ENCODE data around the gene SELENOS.

Gene SELENOS

DNA sequence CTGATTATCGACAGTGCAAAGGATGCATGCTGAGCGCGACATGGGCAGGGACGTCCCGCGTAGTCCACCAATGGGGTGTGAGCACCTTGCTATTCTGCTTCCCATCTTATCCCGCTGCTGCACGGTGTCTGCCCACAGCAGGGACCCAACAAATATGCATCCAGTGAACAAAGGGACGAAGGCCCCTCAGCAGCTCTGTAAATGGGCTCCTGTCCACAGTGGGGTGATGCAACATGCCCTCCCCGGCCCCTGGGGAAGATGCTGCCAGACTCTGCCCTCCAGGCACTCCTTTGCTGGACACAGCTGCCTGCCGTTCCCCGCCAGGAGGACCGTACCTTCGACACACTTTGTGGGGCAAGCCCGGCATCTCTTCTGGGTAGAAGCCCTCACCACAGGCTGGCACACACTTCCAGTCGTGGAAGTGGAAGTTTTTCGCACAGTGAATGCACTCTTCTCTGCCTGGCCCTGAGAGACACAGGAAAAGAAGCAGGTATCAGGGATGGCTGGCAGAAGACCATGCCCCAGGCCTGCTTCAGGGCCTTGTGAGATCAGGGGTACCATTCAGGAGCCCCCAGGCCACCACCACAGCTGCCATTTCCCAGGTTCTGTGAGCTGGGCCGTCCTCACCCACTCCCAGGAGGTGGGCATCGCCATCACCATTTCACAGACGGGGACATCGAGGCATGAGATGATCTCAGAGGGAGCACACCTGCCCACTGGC lies 35.9 kb upstream of the SELENOS start:
- ChIA-PET POLR2A (no interaction called here), CTCF (interaction anchor here (0.9 to 1.4 kb wide), 3 partner anchors 11 to 328 kb away, joined by 3 to 7 read pairs (median 4); no protein-coding TSS in a partner anchor)
- TF ChIP-seq, protein P1, sequence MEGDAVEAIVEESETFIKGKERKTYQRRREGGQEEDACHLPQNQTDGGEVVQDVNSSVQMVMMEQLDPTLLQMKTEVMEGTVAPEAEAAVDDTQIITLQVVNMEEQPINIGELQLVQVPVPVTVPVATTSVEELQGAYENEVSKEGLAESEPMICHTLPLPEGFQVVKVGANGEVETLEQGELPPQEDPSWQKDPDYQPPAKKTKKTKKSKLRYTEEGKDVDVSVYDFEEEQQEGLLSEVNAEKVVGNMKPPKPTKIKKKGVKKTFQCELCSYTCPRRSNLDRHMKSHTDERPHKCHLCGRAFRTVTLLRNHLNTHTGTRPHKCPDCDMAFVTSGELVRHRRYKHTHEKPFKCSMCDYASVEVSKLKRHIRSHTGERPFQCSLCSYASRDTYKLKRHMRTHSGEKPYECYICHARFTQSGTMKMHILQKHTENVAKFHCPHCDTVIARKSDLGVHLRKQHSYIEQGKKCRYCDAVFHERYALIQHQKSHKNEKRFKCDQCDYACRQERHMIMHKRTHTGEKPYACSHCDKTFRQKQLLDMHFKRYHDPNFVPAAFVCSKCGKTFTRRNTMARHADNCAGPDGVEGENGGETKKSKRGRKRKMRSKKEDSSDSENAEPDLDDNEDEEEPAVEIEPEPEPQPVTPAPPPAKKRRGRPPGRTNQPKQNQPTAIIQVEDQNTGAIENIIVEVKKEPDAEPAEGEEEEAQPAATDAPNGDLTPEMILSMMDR (IDR thresholded peaks at IDR 0.05; ENCODE audit: insufficient read depth, low read length, missing control alignments), result no peak
- H3K4me3 ChIP-seq (ENCODE audit: low read depth, low read length), result no peak overlapping the region
- DNase-seq (ENCODE audit: low read depth, low spot score), result no peak

DNA sequence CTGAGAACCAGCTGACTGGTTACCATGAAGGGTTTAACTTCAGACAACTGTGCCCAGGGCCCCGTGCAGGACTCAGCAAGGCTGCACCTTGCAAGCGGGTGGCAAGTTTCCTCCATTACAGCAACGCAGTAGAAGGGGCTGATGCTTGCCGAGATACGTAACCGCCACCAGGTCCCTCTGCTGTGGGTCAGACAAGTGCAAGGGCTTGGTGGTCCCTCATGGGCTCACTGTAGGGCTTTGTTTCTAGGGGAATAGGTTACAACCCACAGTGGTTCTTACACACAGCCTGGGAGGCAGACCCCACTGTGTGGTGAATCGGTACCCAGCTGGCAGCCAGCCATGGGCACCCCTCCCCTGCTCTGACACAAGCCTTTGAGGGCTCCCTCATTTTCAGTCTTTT lies 33.2 kb upstream of the SELENOS start:
- CTCF ChIA-PET, result interaction anchor here (1.1 to 1.2 kb wide), 2 partner anchors 8 to 332 kb away, joined by 3 to 5 read pairs; no protein-coding TSS in a partner anchor
- DNase-seq (ENCODE audit: low read depth, low spot score), result no peak
- TF ChIP-seq, protein P1 (IDR thresholded peaks at IDR 0.05; ENCODE audit: insufficient read depth, low read length, missing control alignments), result no peak
- POLR2A ChIA-PET, result no interaction called here
- no peak overlapping the region for H3K4me3 ChIP-seq (ENCODE audit: low read depth, low read length)

- no peak overlapping the region for H3K4me3 ChIP-seq (ENCODE audit: low read depth, low read length)
- DNase-seq (ENCODE audit: low read depth, low spot score), result no peak
- ChIA-PET POLR2A (no interaction called here), CTCF (interaction anchor here (1.2 kb wide), 1 partner anchor 8 kb away, joined by 3 read pairs; no protein-coding TSS in a partner anchor)
- TF ChIP-seq, protein P1 (IDR thresholded peaks at IDR 0.05; ENCODE audit: insufficient read depth, low read length, missing control alignments), result no peak
Measured at GRCh38 chr15:101310161-101310480, 32.8 kb upstream of the SELENOS start.

DNA sequence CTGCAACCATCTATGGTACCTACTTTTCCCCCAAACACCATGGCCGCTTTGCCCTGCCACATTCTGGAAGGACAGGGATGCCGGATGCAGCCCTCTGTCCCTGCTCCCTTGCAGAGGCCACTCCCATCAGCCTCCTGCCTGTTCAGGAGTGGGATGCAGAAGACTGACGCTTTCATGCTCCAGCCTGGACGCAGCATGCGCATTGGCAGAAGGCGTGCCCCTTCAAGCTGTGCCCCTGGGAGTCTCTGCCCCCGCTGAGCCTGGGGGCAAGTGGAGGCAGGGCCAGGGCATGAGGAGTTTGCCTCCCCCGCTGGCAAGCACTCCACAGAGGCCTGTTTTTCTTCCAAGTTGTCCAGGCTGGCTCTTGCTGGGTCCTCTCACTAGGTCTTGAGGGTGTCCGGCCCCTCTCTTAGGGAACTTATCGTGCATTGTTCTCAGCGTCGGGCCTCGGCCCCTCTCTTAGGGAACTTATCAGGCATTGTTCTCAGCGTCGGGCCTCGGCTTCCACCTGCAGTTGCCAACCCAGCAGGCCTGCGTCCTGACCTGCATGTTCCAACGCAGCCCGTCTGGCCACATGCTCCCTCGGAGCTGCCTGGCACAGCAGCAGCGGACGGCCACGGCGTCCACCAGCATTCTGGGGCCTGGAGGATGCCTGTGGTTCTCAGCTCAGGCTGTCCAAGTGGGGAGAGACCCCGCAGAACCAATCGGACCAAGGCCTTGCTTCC lies 32.3 kb upstream of the SELENOS start:
- POLR2A ChIA-PET, result no interaction called here
- TF ChIP-seq, protein P1 (IDR thresholded peaks at IDR 0.05; ENCODE audit: insufficient read depth, low read length, missing control alignments), result no peak
- no peak overlapping the region for H3K4me3 ChIP-seq (ENCODE audit: low read depth, low read length)
- DNase-seq (ENCODE audit: low read depth, low spot score), result no peak
- CTCF ChIA-PET, result interaction anchor here (18.3 kb wide), 1 partner anchor 329 kb away, joined by 353 read pairs; no protein-coding TSS in a partner anchor

GRCh38 chr15:101308604-101309435 lies 31.5 kb upstream of the SELENOS start:
- ChIA-PET POLR2A (no interaction called here), CTCF (interaction anchor here (1.6 to 18.3 kb wide), 2 partner anchors 11 to 330 kb away, joined by 6 to 353 read pairs; no protein-coding TSS in a partner anchor)
- DNase-seq (ENCODE audit: low read depth, low spot score), result no peak
- TF ChIP-seq, protein P1 (IDR thresholded peaks at IDR 0.05; ENCODE audit: insufficient read depth, low read length, missing control alignments), result no peak
- no peak overlapping the region for H3K4me3 ChIP-seq (ENCODE audit: low read depth, low read length)

Measured in AG04449 (cell line).